COR-L47 (cell line): ENCODE results near the gene ZNF57.
"Not testable (repeated sequence)": the region's sequence is repeated elsewhere in the genome, so short reads cannot be mapped to it uniquely, and the experiment has no call there.

Experiments used
- DNase-seq: peaks from one replicate; lab custom pipeline; 2025; lab: John Stamatoyannopoulos, UW

ZNF57 gene

GRCh38 chr19:2896694-2897093, 4.0 kb upstream of the ZNF57 start:
- DNase-seq = no peak

- DNase-seq = no peak
Measured at GRCh38 chr19:2902590-2903218, 2.0 kb downstream of the ZNF57 start.

DNA sequence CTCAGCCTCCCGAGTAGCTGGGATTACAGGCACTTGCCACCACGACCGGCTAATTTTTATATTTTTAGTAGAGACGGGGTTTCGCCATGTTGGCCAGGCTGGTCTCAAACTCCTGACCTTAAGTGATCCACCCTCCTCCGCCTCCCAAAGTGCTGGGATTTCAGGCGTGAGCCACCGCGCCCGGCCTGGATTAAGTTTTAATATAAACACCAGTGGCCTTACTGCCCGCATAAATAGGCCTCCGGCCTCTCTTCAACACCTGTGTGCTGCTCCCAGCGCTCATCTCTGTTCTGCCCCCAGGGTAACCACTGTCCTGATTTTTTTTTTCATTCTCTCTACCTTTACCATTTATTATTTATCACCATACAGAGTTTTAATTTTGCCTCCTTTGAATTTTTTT, 2.6 kb downstream of the ZNF57 start:
- DNase-seq = not testable (repeated sequence)

GRCh38 chr19:2905918-2906519, 5.3 kb downstream of the ZNF57 start:
- DNase-seq = no peak

GRCh38 chr19:2906631-2907195, 6.0 kb downstream of the ZNF57 start:
- DNase-seq = no peak

GRCh38 chr19:2912306-2912705, 11.6 kb downstream of the ZNF57 start:
- DNase-seq = no peak

GRCh38 chr19:2917275-2918184, 16.8 kb downstream of the ZNF57 start:
- no peak for DNase-seq

- DNase-seq = peak; percentile 56
Measured at GRCh38 chr19:2922987-2923386, 22.3 kb downstream of the ZNF57 start.

- peak; percentile 57 for DNase-seq
Measured at GRCh38 chr19:2923510-2923909, 22.8 kb downstream of the ZNF57 start.

DNA sequence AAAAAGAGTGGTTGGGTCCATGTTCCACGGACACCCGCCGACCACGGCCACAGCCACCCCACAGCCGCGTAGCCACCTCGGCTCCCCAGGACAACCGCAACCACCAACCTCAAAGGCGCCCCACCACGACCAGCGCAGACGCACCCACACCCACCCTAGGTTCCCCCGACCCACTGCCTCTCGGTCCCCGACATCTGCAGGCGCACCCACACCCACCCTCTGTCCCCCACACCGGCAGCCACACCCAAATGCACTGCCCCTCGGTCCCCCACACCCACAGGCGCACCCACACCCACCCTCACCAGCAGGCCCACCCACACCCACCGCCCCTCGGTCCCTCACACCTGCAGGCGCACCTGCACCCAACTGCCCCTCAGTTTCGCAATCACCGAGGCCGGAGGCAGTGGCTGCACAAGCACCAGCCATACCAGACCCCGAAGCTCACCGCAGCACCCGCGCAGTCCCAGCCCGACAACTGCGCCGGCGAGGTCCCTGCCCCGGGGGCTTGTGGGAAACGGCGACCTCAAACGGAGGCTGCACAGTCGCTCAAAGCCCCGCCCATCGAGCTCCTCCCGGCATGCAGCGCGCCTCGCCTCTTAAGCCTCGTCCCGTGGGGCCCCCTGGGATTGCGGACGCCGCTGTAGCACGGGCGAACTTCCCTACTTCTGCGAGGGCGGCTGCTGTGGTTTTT, 25.8 kb downstream of the ZNF57 start:
- DNase-seq = no peak

- DNase-seq = no peak
Measured at GRCh38 chr19:2927032-2927430, 26.3 kb downstream of the ZNF57 start.

DNA sequence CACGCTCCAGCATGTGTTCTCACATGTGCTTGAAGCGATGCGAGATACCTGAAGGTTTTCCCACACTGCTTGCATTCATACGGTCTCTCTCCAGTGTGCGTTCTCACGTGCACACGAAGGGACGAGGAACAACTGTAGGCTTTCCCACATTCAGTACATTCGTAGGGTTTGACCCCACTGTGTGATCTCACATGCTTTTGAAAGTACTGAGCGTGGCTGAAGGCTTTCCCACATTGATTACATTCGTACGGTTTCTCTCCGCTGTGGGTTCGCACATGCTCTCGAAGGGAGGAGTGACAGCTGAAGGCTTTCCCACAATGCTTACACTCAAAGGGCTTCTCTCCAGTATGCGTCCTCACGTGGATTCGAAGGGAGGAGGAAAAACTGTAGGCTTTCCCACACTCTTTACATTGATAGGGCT, 32.8 kb downstream of the ZNF57 start:
- no peak for DNase-seq

DNA sequence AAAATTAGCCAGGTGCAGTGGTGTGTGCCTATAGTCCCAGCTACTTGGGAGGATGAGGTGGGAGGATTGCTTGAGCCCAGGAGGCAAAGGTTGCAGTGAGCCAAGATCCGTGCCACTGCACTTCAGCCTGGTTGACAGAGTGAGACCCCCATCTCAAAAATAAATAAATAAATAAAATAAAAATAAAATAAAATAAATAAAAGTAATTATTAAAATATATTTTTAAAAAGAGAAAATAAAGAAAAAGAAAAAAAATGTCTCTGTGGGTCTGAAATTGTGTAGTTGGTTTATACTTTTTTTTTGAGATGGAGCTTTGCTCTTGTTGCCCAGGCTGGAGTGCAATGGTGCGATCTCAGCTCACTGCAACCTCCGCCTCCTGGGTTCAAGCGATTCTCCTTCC, 35.1 kb downstream of the ZNF57 start:
- not testable (repeated sequence) for DNase-seq

- DNase-seq = no peak
Measured at GRCh38 chr19:2942928-2943640, 42.4 kb downstream of the ZNF57 start.

DNA sequence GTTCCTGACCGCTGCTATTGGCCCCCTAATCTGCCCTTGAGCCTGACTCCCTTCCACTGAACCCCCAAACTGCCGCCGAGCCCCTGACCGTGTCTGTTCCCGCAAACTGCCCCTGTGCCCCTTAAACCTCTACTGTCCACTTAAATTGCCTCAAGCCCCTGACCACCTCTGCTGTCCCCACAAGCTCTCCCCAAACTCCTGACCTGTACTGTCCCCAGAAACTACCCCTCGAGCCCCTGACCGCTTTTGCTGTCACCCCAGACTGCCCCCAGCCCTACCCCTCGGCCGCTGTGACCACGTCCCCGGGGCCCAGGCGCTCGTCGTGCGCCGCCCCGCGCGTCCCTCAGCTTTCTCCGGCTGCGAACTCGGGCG, 43.7 kb downstream of the ZNF57 start:
- DNase-seq = no peak

DNA sequence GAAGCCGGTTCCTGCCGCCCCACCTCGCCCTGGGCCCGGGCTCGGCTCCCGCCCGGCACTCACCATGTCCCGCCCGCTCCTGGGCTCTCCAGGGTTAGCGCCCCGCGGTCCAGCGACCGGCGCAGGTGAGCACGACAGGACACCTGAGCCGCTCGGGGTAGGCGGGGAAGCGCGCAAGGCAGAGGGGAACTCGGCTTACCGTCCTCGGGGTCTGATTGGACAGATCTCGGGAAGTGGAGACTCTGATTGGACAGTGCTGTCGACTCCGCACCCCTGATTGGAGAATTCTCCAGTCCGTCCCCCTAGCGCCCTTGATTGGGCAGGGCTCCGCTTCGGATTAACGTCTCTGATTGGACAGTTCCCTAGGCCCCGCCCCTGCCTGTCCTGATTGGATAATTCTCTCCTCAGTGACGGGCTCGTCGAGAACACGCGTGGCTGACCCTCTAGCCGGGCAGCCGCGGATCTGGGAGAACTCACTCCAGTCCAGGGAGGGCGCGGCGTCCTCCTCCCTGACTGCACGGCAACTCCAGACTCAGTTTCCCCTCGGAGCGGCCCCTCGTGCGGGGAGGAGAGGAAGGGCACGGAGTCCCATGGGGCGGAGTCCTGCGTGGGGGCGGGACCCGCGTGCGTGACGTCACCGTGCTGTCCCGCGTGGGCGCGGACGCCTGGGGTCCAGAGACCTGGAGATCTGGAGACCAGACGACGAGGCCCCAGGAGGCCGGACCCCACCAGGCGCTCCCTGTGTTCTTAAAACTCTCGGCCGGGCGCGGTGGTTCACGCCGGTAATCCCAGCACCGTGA, 44.2 kb downstream of the ZNF57 start, which contains the start of gene ZNF77:
Gene ZNF77 (minus strand): TSS at position 197 of the 800 bp plus-strand sequence. CDS start 131 bp downstream, at position 66.
- peak; percentile 99 for DNase-seq

DNA sequence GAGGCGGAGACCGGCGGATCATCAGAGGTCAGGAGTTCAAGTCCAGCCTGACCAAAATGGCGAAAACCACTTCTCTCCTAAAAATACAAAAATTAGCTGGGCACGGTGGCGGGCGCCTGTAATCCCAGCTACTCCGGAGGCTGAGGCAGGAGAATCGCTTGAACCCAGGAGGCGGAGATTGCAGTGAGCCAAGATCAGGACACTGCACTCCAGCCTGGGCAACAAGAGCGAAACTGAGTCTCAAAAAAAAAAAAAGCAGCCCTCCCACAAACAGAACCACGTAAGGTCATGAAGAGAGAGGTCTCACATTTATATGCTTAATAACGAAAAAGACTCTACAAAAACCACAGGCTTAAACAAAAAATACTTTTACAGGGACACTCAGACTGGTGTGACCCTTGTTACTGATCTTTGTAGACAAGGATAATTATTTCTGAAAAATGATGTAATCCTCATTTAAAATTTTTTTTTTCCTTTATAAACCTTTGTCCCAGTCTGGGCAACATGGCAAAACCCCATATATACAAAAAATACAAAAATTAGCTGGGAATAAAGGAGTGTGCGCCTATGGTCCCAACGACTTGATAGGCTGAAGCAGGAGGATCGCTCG, 45.0 kb downstream of the ZNF57 start:
- no peak for DNase-seq

- no peak for DNase-seq
Measured at GRCh38 chr19:2949939-2950285, 49.2 kb downstream of the ZNF57 start.

GRCh38 chr19:2950286-2951124, 49.8 kb downstream of the ZNF57 start:
- DNase-seq = peak; percentile 98
